ENCODE measurements around the gene PLA2G3.

- no peak for TF ChIP-seq POLR2A (IDR thresholded peaks at IDR 0.05; ENCODE audit: control extremely low read depth in 1 of 2, low read depth in 2 of 2, low read length in 2 of 2)
- TF ChIP-seq GABPA (IDR thresholded peaks at IDR 0.05; ENCODE audit: borderline replicate concordance, insufficient read depth, low read length): no peak
- TF ChIP-seq CTCF (IDR thresholded peaks at IDR 0.05; ENCODE audit: control extremely low read depth in 1 of 3, insufficient read depth in 1 of 3, low read depth in 1 of 3, low read length in 3 of 3): peak; percentile 89 to 92 (median 89)
Observed at GRCh38 chr22:31104869-31105268, 35.4 kb downstream of the PLA2G3 start.

Data from H1 (cell line).